HEK293 (cell line): ENCODE data around the gene SUPV3L1.
A peak's percentile ranks its signal among the peaks of the same experiment; 100 is the strongest.

Experiments used
- GFI1B ChIP-seq: fragments of 450-650 bp; formaldehyde crosslinking; IDR thresholded peaks from 2 replicates; pipeline ENCODE4 v1.5.1; 2016; ENCODE audit warnings: missing biosample characterization, missing genetic modification characterization
- MEIS1 ChIP-seq: sonication (generic); formaldehyde crosslinking; IDR thresholded peaks from 2 replicates; pipeline ENCODE4 v1.8.1; 2022; ENCODE audit warnings: missing genetic modification reagents, mild to moderate bottlenecking, borderline replicate concordance
- PRDM10 ChIP-seq: fragments of 450-650 bp; formaldehyde crosslinking; IDR thresholded peaks from 2 replicates; pipeline ENCODE4 v1.5.1; 2016; ENCODE audit warnings: missing biosample characterization, missing genetic modification characterization
- REPIN1 ChIP-seq: fragments of 450-650 bp; formaldehyde crosslinking; IDR thresholded peaks from 2 replicates; pipeline ENCODE4 v1.5.1; 2017; ENCODE audit warnings: missing biosample characterization, missing genetic modification characterization, low read depth
- SP2 ChIP-seq: fragments of 450-650 bp; formaldehyde crosslinking; IDR thresholded peaks from 2 replicates; pipeline ENCODE4 v1.5.1; 2016; ENCODE audit warnings: missing biosample characterization, missing genetic modification characterization
- TRIM28 ChIP-seq: IDR thresholded peaks from 2 replicates; pipeline ENCODE4 v1.6.1; 2011; ENCODE audit warnings: low read length, control low read depth, borderline replicate concordance
- ZBTB11 ChIP-seq: fragments of 450-650 bp; formaldehyde crosslinking; conservative IDR thresholded peaks from 2 replicates; pipeline ENCODE4 v1.5.1; 2016; ENCODE audit warnings: low read depth, missing biosample characterization, missing genetic modification characterization
- ZBTB20 ChIP-seq: fragments of 450-650 bp; formaldehyde crosslinking; IDR thresholded peaks from 2 replicates; pipeline ENCODE4 v1.5.1; 2016; ENCODE audit warnings: missing biosample characterization, missing genetic modification characterization
- ZFP41 ChIP-seq: fragments of 450-650 bp; formaldehyde crosslinking; IDR thresholded peaks from 2 replicates; pipeline ENCODE4 v1.5.1; 2016; ENCODE audit warnings: missing biosample characterization, missing genetic modification characterization, borderline replicate concordance
- ZIC2 ChIP-seq: fragments of 450-650 bp; formaldehyde crosslinking; IDR thresholded peaks from 2 replicates; pipeline ENCODE4 v1.5.1; 2016; ENCODE audit warnings: missing biosample characterization, missing genetic modification characterization
- ZNF121 ChIP-seq: fragments of 450-650 bp; formaldehyde crosslinking; IDR thresholded peaks from 2 replicates; pipeline ENCODE4 v1.5.1; 2016; ENCODE audit warnings: missing biosample characterization, missing genetic modification characterization
- ZNF221 ChIP-seq: fragments of 450-650 bp; formaldehyde crosslinking; IDR thresholded peaks from 2 replicates; pipeline ENCODE4 v1.5.1; 2017; ENCODE audit warnings: missing biosample characterization, missing genetic modification characterization, borderline replicate concordance
- ZNF274 ChIP-seq, 2 experiments: fragments of 200-500 bp in 1 of 2; fragments of 450-650 bp in 1 of 2; sonication (Bioruptor generic) in 1 of 2; formaldehyde crosslinking in 1 of 2; IDR thresholded peaks; 2 replicates each; pipeline versions ENCODE4 v1.5.1 to v1.6.1; 2014 to 2016; ENCODE audit warnings: borderline replicate concordance in 1 of 2, inconsistent platforms in 1 of 2, low read length in 1 of 2, missing biosample characterization in 1 of 2, missing genetic modification characterization in 1 of 2
- ZNF335 ChIP-seq: fragments of 450-650 bp; formaldehyde crosslinking; conservative IDR thresholded peaks from 2 replicates; pipeline ENCODE4 v1.5.1; 2016; ENCODE audit warnings: missing biosample characterization, missing genetic modification characterization
- ZNF350 ChIP-seq: fragments of 450-650 bp; formaldehyde crosslinking; IDR thresholded peaks from 2 replicates; pipeline ENCODE4 v1.5.0; 2017; ENCODE audit warnings: missing biosample characterization, mild to moderate bottlenecking, missing genetic modification characterization
- ZNF366 ChIP-seq: fragments of 450-650 bp; formaldehyde crosslinking; conservative IDR thresholded peaks from 2 replicates; pipeline ENCODE4 v1.5.1; 2016; ENCODE audit warnings: missing biosample characterization, missing genetic modification characterization
- ZNF37A ChIP-seq: fragments of 450-650 bp; IDR thresholded peaks from 2 replicates; pipeline ENCODE4 v1.5.1; 2018; ENCODE audit warnings: missing biosample characterization, missing genetic modification characterization
- ZNF426 ChIP-seq: fragments of 450-650 bp; formaldehyde crosslinking; IDR thresholded peaks from 2 replicates; pipeline ENCODE4 v1.5.1; 2017; ENCODE audit warnings: missing biosample characterization, missing genetic modification characterization, mild to moderate bottlenecking, inconsistent platforms, moderate library complexity
- ZNF473 ChIP-seq: fragments of 450-650 bp; formaldehyde crosslinking; IDR thresholded peaks from 2 replicates; pipeline ENCODE4 v1.5.1; 2017; ENCODE audit warnings: missing biosample characterization, missing genetic modification characterization
- ZNF514 ChIP-seq: fragments of 450-650 bp; formaldehyde crosslinking; IDR thresholded peaks from 2 replicates; pipeline ENCODE4 v1.5.1; 2016; ENCODE audit warnings: missing biosample characterization, missing genetic modification characterization
- ZNF544 ChIP-seq: fragments of 450-650 bp; formaldehyde crosslinking; IDR thresholded peaks from 2 replicates; pipeline ENCODE4 v1.5.0; 2017; ENCODE audit warnings: missing biosample characterization, missing genetic modification characterization
- ZNF600 ChIP-seq: fragments of 450-650 bp; formaldehyde crosslinking; IDR thresholded peaks from 2 replicates; pipeline ENCODE4 v1.5.1; 2016; ENCODE audit warnings: missing biosample characterization, missing genetic modification characterization
- ZNF629 ChIP-seq: fragments of 450-650 bp; formaldehyde crosslinking; IDR thresholded peaks from 2 replicates; pipeline ENCODE4 v1.5.1; 2017; ENCODE audit warnings: missing biosample characterization, missing genetic modification characterization
- ZNF639 ChIP-seq: fragments of 450-650 bp; formaldehyde crosslinking; IDR thresholded peaks from 2 replicates; pipeline ENCODE4 v1.5.1; 2016; ENCODE audit warnings: missing biosample characterization, missing genetic modification characterization
- ZNF704 ChIP-seq: fragments of 450-650 bp; formaldehyde crosslinking; IDR thresholded peaks from 2 replicates; pipeline ENCODE4 v1.5.1; 2016; ENCODE audit warnings: missing biosample characterization, missing genetic modification characterization
- ZNF707 ChIP-seq: fragments of 450-650 bp; formaldehyde crosslinking; IDR thresholded peaks from 2 replicates; pipeline ENCODE4 v1.5.1; 2016; ENCODE audit warnings: missing biosample characterization, missing genetic modification characterization
- ZNF776 ChIP-seq: fragments of 450-650 bp; formaldehyde crosslinking; IDR thresholded peaks from 2 replicates; pipeline ENCODE4 v1.5.0; 2017; ENCODE audit warnings: missing biosample characterization, missing genetic modification characterization, borderline replicate concordance
- TF ChIP-seq, protein P1 (sequence below): fragments of 450-650 bp; formaldehyde crosslinking; IDR thresholded peaks from 2 replicates; pipeline ENCODE4 v1.5.1; 2016; ENCODE audit warnings: missing biosample characterization, missing genetic modification characterization
- TF ChIP-seq, protein P2 (sequence below): fragments of 450-650 bp; formaldehyde crosslinking; IDR thresholded peaks from 2 replicates; pipeline ENCODE4 v1.5.1; 2016; ENCODE audit warnings: missing biosample characterization, missing genetic modification characterization

The SUPV3L1 gene

DNA sequence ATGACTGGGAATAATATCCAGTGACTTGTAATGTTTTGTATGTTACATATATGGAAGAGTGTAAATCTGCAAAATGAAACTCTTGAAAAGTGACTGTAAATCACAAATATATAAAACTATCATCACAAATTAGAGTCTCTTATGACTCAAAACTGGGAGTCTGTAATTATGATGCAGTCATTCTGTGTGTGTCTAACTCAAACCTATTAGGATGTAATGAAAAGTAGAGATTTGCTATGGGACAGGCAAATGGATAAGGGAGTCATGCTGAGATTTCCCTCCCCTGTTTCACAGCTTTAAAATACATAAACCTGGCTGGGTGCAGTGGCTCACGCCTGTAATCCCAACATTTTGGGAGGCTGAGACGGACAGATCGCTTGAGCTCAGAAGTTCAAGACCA is 31.5 kb downstream of the SUPV3L1 start (continued):
- TF ChIP-seq PRDM10 (tag by site-specific recombination) (no peak), ZNF600 (tag by site-specific recombination) (no peak), TRIM28 (no peak), ZNF426 (tag by site-specific recombination) (no peak), ZNF473 (tag by site-specific recombination) (no peak), ZNF639 (tag by site-specific recombination) (peak; percentile 39; the same call in 1 of the 2 replicates), ZBTB11 (tag by site-specific recombination) (no peak), ZNF629 (tag by site-specific recombination) (peak; percentile 68; the same call in 1 of the 2 replicates), ZNF776 (tag by site-specific recombination) (no peak), ZNF350 (tag by site-specific recombination) (no peak), MEIS1 (no peak), ZNF704 (no peak), ZNF514 (tag by site-specific recombination) (no peak), ZNF121 (no peak), ZNF274 (IDR thresholded peaks at IDR 0.05; ENCODE audit: low read length) (no peak), ZNF274 (tag by site-specific recombination; IDR thresholded peaks at IDR 0.05; ENCODE audit: borderline replicate concordance) (no peak), ZFP41 (tag by site-specific recombination) (no peak), ZIC2 (no peak), ZBTB20 (tag by site-specific recombination) (no peak), REPIN1 (no peak), SP2 (no peak), GFI1B (tag by site-specific recombination) (peak; percentile 47; the same call in 1 of the 2 replicates), ZNF37A (tag by site-specific recombination) (no peak), ZNF221 (tag by site-specific recombination) (no peak), ZNF335 (tag by site-specific recombination) (no peak), ZNF544 (tag by site-specific recombination) (no peak), ZNF366 (tag by site-specific recombination) (no peak), ZNF707 (tag by site-specific recombination) (no peak)
- TF ChIP-seq, protein P1, sequence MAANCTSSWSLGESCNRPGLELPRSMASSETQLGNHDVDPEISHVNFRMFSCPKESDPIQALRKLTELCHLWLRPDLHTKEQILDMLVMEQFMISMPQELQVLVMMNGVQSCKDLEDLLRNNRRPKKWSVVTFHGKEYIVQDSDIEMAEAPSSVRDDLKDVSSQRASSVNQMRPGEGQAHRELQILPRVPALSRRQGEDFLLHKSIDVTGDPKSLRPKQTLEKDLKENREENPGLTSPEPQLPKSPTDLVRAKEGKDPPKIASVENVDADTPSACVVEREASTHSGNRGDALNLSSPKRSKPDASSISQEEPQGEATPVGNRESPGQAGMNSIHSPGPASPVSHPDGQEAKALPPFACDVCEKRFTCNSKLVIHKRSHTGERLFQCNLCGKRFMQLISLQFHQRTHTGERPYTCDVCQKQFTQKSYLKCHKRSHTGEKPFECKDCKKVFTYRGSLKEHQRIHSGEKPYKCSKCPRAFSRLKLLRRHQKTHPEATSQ: no peak
- TF ChIP-seq, protein P2, sequence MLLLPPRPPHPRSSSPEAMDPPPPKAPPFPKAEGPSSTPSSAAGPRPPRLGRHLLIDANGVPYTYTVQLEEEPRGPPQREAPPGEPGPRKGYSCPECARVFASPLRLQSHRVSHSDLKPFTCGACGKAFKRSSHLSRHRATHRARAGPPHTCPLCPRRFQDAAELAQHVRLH: no peak
